ENCODE results near the gene EIF4A2.

EIF4A2 gene

GRCh38 chr3:186751480-186751879 is 31.9 kb upstream of the EIF4A2 start:
- in situ Hi-C loops (cut with HindIII; ENCODE audit: low pct_ligation_motif_present, low sequenced_read_pairs), result no loop called here
- Histone ChIP-seq H3K36me3 (replicated peaks) (no peaks in the 10 kb centered on the region), H3K27me3 (replicated peaks) (no peaks in the 10 kb centered on the region), H3K27ac (no peak overlapping the region), H3K4me3 (ENCODE audit: low read depth, low read length) (no peak overlapping the region)
- no peak for TF ChIP-seq CTCF (IDR thresholded peaks at IDR 0.05; ENCODE audit: low read depth, low read length, missing control alignments)
- no peak for DNase-seq

- H3K27ac ChIP-seq, result peak overlapping the region; percentile 57
- no peaks in the 10 kb centered on the region for H3K27me3 ChIP-seq (replicated peaks)
- no peaks in the 10 kb centered on the region for H3K36me3 ChIP-seq (replicated peaks)
- in situ Hi-C loops (cut with HindIII; ENCODE audit: low pct_ligation_motif_present, low sequenced_read_pairs), result no loop called here
- TF ChIP-seq CTCF (IDR thresholded peaks at IDR 0.05; ENCODE audit: low read depth, low read length, missing control alignments), result no peak
- no peak overlapping the region for H3K4me3 ChIP-seq (ENCODE audit: low read depth, low read length)
- peak; percentile 61 for DNase-seq
These were observed 29.4 kb upstream of the EIF4A2 start for GRCh38 chr3:186754006-186754405.

- no peaks in the 10 kb centered on the region for H3K36me3 ChIP-seq (replicated peaks)
- no peak for TF ChIP-seq CTCF (IDR thresholded peaks at IDR 0.05; ENCODE audit: low read depth, low read length, missing control alignments)
- in situ Hi-C loops (cut with HindIII; ENCODE audit: low pct_ligation_motif_present, low sequenced_read_pairs), result no loop called here
- no peak overlapping the region for H3K4me3 ChIP-seq (ENCODE audit: low read depth, low read length)
- H3K27me3 ChIP-seq (replicated peaks), result no peaks in the 10 kb centered on the region
- no peak overlapping the region for H3K27ac ChIP-seq
- DNase-seq, result no peak
These were observed 28.5 kb upstream of the EIF4A2 start for GRCh38 chr3:186754871-186755270.

GRCh38 chr3:186757214-186757613 is 26.2 kb upstream of the EIF4A2 start:
- no peak overlapping the region for H3K4me3 ChIP-seq (ENCODE audit: low read depth, low read length)
- TF ChIP-seq CTCF (IDR thresholded peaks at IDR 0.05; ENCODE audit: low read depth, low read length, missing control alignments), result no peak
- DNase-seq, result no peak
- in situ Hi-C loops (cut with HindIII; ENCODE audit: low pct_ligation_motif_present, low sequenced_read_pairs), result no loop called here
- H3K36me3 ChIP-seq (replicated peaks), result no peaks in the 10 kb centered on the region
- no peak overlapping the region for H3K27ac ChIP-seq
- no peaks in the 10 kb centered on the region for H3K27me3 ChIP-seq (replicated peaks)

- H3K27me3 ChIP-seq (replicated peaks), result no peaks in the 10 kb centered on the region
- no peak overlapping the region for H3K4me3 ChIP-seq (ENCODE audit: low read depth, low read length)
- no peak overlapping the region for H3K27ac ChIP-seq
- in situ Hi-C loops (cut with HindIII; ENCODE audit: low pct_ligation_motif_present, low sequenced_read_pairs), result no loop called here
- no peaks in the 10 kb centered on the region for H3K36me3 ChIP-seq (replicated peaks)
- no peak for DNase-seq
- TF ChIP-seq CTCF (IDR thresholded peaks at IDR 0.05; ENCODE audit: low read depth, low read length, missing control alignments), result no peak
These were observed 25.6 kb upstream of the EIF4A2 start for GRCh38 chr3:186757686-186758220.

DNA sequence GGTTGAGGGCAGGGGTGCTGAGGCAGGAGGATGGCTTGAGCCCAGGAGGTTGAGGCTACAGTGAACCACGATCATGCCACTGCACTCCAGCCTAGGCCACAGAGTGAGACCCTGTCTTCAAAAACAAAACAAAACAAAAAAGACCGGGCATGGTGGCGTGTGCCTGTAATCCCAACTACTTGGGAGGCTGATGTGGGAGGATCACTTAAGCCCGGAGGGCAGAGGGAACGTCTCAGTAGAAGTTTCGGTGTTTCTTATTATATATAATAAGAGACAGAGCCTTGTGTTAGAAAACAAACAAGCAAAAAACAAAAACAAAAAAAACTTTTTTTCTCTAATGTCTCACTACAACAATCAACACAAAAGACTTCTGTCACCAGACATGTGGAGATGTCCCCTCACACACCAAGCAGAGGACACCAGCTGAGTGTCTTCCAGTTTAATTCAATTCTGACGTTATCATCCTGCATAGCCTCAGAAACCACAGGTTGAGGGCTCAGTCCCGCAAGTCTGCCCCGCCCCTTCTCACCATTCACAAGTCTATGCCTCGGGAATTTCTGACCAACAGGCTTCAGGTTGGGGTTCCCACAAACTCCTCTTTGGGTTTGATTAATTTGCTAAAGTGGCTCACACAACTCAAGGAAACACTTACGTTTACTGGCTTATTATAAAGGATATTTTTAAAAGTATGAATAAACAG is 24.0 kb upstream of the EIF4A2 start:
- Histone ChIP-seq H3K27me3 (replicated peaks) (no peaks in the 10 kb centered on the region), H3K4me3 (ENCODE audit: low read depth, low read length) (no peak overlapping the region), H3K27ac (no peak overlapping the region), H3K36me3 (replicated peaks) (no peaks in the 10 kb centered on the region)
- no peak for DNase-seq
- TF ChIP-seq CTCF (IDR thresholded peaks at IDR 0.05; ENCODE audit: low read depth, low read length, missing control alignments), result no peak
- in situ Hi-C loops (cut with HindIII; ENCODE audit: low pct_ligation_motif_present, low sequenced_read_pairs), result no loop called here

All from brain microvascular endothelial cell (primary cell).